K562 (cell line): ENCODE measurements around the gene EEFSEC. TPM values are rescaled to one million over a fixed set of nuclear protein-coding genes. Genes with fewer than 3 reads are reported as not detected.

Experiments
- NFE2L1 ChIP-seq: fragments of 450-650 bp; IDR thresholded peaks from 2 replicates; pipeline ENCODE4 v1.6.1; 2016; ENCODE audit warnings: missing genetic modification characterization, low read depth, mild to moderate bottlenecking, missing compliant biosample characterization, moderate library complexity, borderline replicate concordance
- ZFX ChIP-seq: sonication (generic); formaldehyde crosslinking; IDR thresholded peaks from 2 replicates; pipeline ENCODE4 v1.8.0; 2022; ENCODE audit warnings: mild to moderate bottlenecking, missing genetic modification reagents, moderate library complexity
- ZNF41 ChIP-seq: fragments of 250-450 bp; sonication (Bioruptor Pico); conservative IDR thresholded peaks from 2 replicates; pipeline ENCODE4 v1.4.0; 2020; ENCODE audit warnings: mild to moderate bottlenecking
- polyA plus RNA-seq, 8 experiments: library from polyadenylated mRNA; depleted of rRNA in 4 of 8; stranded (reverse) in 5 of 8; unstranded in 3 of 8; fragments of >200 nt; fragmentation: Nextera tagmentation in 2 of 8; fragmentation: Illumina TruSeq in 1 of 8; extraction: Ambion mirVana in 2 of 8; extraction: Trizol in 1 of 8; gene quantifications; 2 replicates each; pipeline versions ENCODE4 v1.2.1 to v1.2.3, GENCODE V29; 2011 to 2014; ENCODE audit warnings: inconsistent platforms in 1 of 8, missing spikeins in 1 of 8
- total RNA-seq, 7 experiments: library from RNA; depleted of rRNA in 6 of 7; stranded (reverse); fragments of >200 nt in 6 of 7; fragmentation: Illumina TruSeq in 2 of 7; extraction: Trizol in 2 of 7; gene quantifications; 2 replicates each; pipeline versions ENCODE4 v1.2.1 to v1.2.3, GENCODE V29; 2011 to 2021; ENCODE audit warnings: low replicate concordance in 1 of 7
- TF ChIP-seq, protein P1 (sequence below): fragments of 250-450 bp; sonication (Bioruptor Pico); IDR thresholded peaks from 2 replicates; pipeline ENCODE4 v1.8.0; 2022; ENCODE audit warnings: moderate library complexity, mild to moderate bottlenecking, inconsistent platforms
- TF ChIP-seq, protein P2 (sequence below): IDR thresholded peaks from 2 replicates; pipeline ENCODE4 v1.6.1; 2011; ENCODE audit warnings: borderline replicate concordance, low read depth, mild to moderate bottlenecking, moderate library complexity, low read length; ENCODE audit not compliant: insufficient read depth, poor library complexity, severe bottlenecking
- TF ChIP-seq, protein P3 (sequence below), 2 experiments: fragments of 150-350 bp in 1 of 2; IDR thresholded peaks; 2 replicates each; pipeline ENCODE4 v1.6.1; 2012 to 2016; ENCODE audit warnings: low read depth in 2 of 2, low read length in 2 of 2, mild to moderate bottlenecking in 1 of 2, moderate library complexity in 1 of 2

Gene EEFSEC
- total and polyA plus RNA-seq, 9 of the 15 experiments (the other 6 are each of a cell fraction or from before 2014, with no cell fraction given), result 0.35 to 11.8 (median 7.7) TPM

DNA sequence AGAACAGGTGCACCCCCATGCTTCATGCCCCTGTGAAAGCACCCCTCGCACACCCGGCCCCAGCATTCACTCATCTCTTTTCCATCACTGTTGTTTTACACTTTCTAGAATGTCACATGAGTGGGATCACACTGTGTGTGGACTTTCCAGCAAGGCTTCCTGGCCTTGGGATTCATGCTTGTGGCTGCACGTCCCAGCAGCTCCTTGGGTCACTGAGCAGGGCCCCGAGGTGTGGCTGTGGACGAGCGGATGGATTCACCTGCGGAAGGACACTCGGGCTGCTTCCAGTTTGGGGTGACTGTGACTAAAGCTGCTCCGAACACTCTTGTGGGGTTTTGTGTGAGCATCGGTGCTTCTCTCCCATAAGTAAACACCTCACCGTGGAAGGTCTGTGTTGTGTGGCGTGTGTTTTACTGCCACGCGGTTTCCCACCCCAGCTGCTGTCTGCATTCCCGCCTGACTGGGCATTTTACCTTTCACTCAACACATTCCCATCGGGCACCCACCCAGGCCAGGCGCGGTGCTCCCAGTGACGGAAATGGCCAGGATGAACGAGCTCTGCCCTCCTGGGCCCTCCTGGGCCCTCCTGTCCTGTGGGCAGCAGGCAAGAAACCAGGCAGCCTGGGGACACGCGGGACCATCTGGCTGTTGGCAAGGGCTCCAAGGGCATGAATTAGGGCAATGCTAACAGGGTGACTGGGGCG, 272.0 kb downstream of the EEFSEC start (continued):
- TF ChIP-seq NFE2L1, result no peak
- TF ChIP-seq ZNF41, result no peak
- TF ChIP-seq ZFX, result peak; percentile 45
- TF ChIP-seq, protein P1, sequence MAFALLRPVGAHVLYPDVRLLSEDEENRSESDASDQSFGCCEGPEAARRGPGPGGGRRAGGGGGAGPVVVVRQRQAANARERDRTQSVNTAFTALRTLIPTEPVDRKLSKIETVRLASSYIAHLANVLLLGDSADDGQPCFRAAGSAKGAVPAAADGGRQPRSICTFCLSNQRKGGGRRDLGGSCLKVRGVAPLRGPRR, result no peak
- TF ChIP-seq, protein P2, sequence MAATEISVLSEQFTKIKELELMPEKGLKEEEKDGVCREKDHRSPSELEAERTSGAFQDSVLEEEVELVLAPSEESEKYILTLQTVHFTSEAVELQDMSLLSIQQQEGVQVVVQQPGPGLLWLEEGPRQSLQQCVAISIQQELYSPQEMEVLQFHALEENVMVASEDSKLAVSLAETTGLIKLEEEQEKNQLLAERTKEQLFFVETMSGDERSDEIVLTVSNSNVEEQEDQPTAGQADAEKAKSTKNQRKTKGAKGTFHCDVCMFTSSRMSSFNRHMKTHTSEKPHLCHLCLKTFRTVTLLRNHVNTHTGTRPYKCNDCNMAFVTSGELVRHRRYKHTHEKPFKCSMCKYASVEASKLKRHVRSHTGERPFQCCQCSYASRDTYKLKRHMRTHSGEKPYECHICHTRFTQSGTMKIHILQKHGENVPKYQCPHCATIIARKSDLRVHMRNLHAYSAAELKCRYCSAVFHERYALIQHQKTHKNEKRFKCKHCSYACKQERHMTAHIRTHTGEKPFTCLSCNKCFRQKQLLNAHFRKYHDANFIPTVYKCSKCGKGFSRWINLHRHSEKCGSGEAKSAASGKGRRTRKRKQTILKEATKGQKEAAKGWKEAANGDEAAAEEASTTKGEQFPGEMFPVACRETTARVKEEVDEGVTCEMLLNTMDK, result no peak
- TF ChIP-seq, protein P3, sequence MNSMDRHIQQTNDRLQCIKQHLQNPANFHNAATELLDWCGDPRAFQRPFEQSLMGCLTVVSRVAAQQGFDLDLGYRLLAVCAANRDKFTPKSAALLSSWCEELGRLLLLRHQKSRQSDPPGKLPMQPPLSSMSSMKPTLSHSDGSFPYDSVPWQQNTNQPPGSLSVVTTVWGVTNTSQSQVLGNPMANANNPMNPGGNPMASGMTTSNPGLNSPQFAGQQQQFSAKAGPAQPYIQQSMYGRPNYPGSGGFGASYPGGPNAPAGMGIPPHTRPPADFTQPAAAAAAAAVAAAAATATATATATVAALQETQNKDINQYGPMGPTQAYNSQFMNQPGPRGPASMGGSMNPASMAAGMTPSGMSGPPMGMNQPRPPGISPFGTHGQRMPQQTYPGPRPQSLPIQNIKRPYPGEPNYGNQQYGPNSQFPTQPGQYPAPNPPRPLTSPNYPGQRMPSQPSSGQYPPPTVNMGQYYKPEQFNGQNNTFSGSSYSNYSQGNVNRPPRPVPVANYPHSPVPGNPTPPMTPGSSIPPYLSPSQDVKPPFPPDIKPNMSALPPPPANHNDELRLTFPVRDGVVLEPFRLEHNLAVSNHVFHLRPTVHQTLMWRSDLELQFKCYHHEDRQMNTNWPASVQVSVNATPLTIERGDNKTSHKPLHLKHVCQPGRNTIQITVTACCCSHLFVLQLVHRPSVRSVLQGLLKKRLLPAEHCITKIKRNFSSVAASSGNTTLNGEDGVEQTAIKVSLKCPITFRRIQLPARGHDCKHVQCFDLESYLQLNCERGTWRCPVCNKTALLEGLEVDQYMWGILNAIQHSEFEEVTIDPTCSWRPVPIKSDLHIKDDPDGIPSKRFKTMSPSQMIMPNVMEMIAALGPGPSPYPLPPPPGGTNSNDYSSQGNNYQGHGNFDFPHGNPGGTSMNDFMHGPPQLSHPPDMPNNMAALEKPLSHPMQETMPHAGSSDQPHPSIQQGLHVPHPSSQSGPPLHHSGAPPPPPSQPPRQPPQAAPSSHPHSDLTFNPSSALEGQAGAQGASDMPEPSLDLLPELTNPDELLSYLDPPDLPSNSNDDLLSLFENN (IDR thresholded peaks at IDR 0.05; ENCODE audit: low read depth in 2 of 2, low read length in 2 of 2), result no peak
